PC-3 (cell line): Measurements from ENCODE around the gene KCNH5.

ENCODE experiments used
- CTCF ChIP-seq: fragments of 300-600 bp; sonication (generic); conservative IDR thresholded peaks from 2 replicates; pipeline ENCODE4 v1.5.1; 2017; ENCODE audit warnings: antibody characterized with exemption, low read depth, mild to moderate bottlenecking, low read length
- EZH2phosphoT487 ChIP-seq: fragments of 300-600 bp; sonication (generic); IDR thresholded peaks from 2 replicates; pipeline ENCODE4 v1.6.1; 2018; ENCODE audit warnings: mild to moderate bottlenecking, antibody characterized with exemption, low read length, borderline replicate concordance

- TF ChIP-seq CTCF (no peak), EZH2phosphoT487 (no peak)
Observed at GRCh38 chr14:62914873-62915272, 130.4 kb downstream of the KCNH5 start.
